Esophagus muscularis mucosa (tissue), 4 donors: ENCODE data around the gene CNTROB. TPM values are rescaled to one million over a fixed set of nuclear protein-coding genes. Genes with fewer than 3 reads are reported as not detected.

ENCODE experiments used
- DNase-seq: peaks from one replicate; pipeline ENCODE4 v3.0.0-alpha.2; 2017; ENCODE audit errors: extremely low spot score
- H3K27ac ChIP-seq, 4 donors: fragments of 200-600 bp; sonication (generic); replicated peaks in 1 of 4; 1 replicate in 3 of 4; 2 replicates in 1 of 4; pipeline ENCODE4 v1.5.1; 2016 to 2019; ENCODE audit warnings: mild to moderate bottlenecking in 1 of 4
- H3K27me3 ChIP-seq, 4 donors: fragments of 200-600 bp; sonication (generic); one replicate each; pipeline versions ENCODE4 v1.5.1 to v1.6.0; 2016 to 2019
- H3K36me3 ChIP-seq, 4 donors: fragments of 200-600 bp; sonication (generic); one replicate each; pipeline ENCODE4 v1.5.1; 2016 to 2019
- H3K4me1 ChIP-seq, 4 donors: fragments of 200-600 bp; sonication (generic); one replicate each; pipeline ENCODE4 v1.5.1; 2016 to 2019
- H3K4me3 ChIP-seq, 4 donors: fragments of 200-600 bp; sonication (generic); 1 replicate in 2 of 4; 2 replicates in 2 of 4; pipeline ENCODE4 v1.5.1; 2016 to 2019; ENCODE audit warnings: mild to moderate bottlenecking in 4 of 4, moderate library complexity in 1 of 4
- H3K9me3 ChIP-seq, 4 donors: fragments of 200-600 bp; sonication (generic); 1 replicate in 3 of 4; 2 replicates in 1 of 4; pipeline ENCODE4 v1.5.1; 2016 to 2019
- CTCF ChIP-seq, 3 experiments: fragments of 200-600 bp in 2 of 3; fragments of 450-650 bp in 1 of 3; sonication (generic) in 2 of 3; IDR thresholded peaks; one replicate each; pipeline ENCODE4 v1.5.1; 2017 to 2019; ENCODE audit warnings: antibody characterized with exemption in 3 of 3, mild to moderate bottlenecking in 2 of 3, moderate library complexity in 1 of 3
- EP300 ChIP-seq: sonication (generic); formaldehyde crosslinking; IDR thresholded peaks from one replicate; pipeline ENCODE4 v1.6.1; 2017; ENCODE audit warnings: antibody characterized with exemption
- POLR2A ChIP-seq: fragments of 450-650 bp; IDR thresholded peaks from one replicate; pipeline ENCODE4 v1.6.1; 2017; ENCODE audit warnings: antibody characterized with exemption, moderate library complexity, mild to moderate bottlenecking, low read depth
- POLR2AphosphoS5 ChIP-seq, 2 donors: sonication (generic); formaldehyde crosslinking; IDR thresholded peaks; one replicate each; pipeline ENCODE4 v1.6.1; 2017; ENCODE audit warnings: antibody characterized with exemption in 2 of 2
- WGBS: methylation state at CpG from one replicate; pipeline ENCODE4 v1.1.5; 2018; 5-methylcytosine and 5-hydroxymethylcytosine counted together
- intact Hi-C: fragments of 100-400 bp; cut with DNase I; formaldehyde crosslinking; loops from one replicate; pipeline ENCODE4 v1.15.1; 2023
- total RNA-seq, 4 donors: library from RNA; depleted of rRNA; stranded (reverse); fragments of >200 nt; gene quantifications; one replicate each; pipeline versions ENCODE4 v1.1.0 to v1.2.1, GENCODE V29; 2016

The CNTROB gene
- total RNA-seq, 4 donors from 2014 or later = 14.4 to 20.0 (median 16.9) TPM

DNA sequence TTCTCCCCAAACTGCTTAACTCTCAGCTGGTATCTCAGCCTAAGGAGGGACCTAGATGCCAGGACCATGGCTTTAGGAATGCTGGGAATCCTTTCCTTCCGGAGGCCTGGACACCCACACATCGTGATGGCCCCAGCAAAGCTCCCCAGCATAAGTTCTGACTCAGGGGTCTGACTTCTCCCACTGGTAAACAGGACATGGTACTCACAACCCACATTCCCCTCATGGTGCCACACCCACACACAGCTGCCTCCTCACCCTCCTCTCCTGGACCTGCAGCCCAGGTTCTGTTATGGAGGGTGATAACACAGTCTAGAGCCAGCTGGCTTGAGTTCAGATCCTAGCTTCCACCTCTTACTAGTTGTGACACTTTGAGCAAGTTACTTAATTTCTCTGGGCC lies 15.2 kb upstream of the CNTROB start:
- peak overlapping the region in 3 of 4 donors; percentile 62 to 84 (median 65) for H3K4me3 ChIP-seq
- intact Hi-C loops = no loop called here
- H3K9me3 ChIP-seq = no peaks in the 10 kb centered on the region
- WGBS = 70% methylated on average over 2 of the region's 2 CpGs
- DNase-seq = no peak
- peaks cover 24 to 29% (median 27%) of the 10 kb centered on the region in 4 donors for H3K4me1 ChIP-seq
- H3K27me3 ChIP-seq = no peaks in the 10 kb centered on the region
- TF ChIP-seq POLR2AphosphoS5 (IDR thresholded peaks at IDR 0.05) = no peak
- TF ChIP-seq POLR2A = no peak
- no peak for TF ChIP-seq CTCF (IDR thresholded peaks at IDR 0.05)
- no peak for TF ChIP-seq EP300
- H3K36me3 ChIP-seq = peaks cover 0 to 6% (median 2%) of the 10 kb centered on the region in 4 donors
- H3K27ac ChIP-seq = peak overlapping the region; percentile 92 to 95 (median 95)

DNA sequence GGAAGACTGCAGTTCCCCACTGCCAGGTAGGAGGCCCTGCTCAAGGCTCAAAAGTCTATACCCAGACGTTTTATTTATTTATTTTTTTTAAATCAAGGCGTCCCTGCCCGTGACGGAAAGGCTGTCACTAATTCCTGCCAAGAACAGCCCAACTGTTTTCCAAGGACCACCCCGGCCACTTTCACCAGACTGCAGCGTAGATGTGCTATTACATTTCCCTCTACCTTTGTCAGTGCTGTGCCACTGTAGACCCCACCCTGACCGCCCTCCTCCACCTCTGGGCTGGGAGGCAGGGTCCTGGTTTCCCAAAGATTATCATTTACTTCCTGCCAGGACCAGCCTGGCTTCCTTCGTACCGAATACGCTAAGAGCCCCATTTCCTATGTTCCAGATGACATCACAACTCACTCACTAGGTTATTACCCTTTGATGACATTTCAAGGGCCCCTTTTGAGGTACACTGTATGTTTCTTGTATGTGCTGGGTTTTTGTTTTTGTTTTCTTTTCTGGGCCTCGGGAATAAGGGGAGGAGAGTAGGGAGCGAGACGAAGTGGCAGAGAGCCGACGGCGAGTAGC lies 9.6 kb upstream of the CNTROB start:
- Histone ChIP-seq H3K9me3 (no peaks in the 10 kb centered on the region), H3K4me1 (peaks cover 6 to 17% (median 15%) of the 10 kb centered on the region in 4 donors), H3K27ac (peak overlapping the region; percentile 50 to 68 (median 56)), H3K36me3 (no peaks in the 10 kb centered on the region), H3K27me3 (no peaks in the 10 kb centered on the region), H3K4me3 (peak overlapping the region; percentile 53 to 63 (median 56))
- no peak for DNase-seq
- WGBS = 37% methylated on average over 16 of the region's 16 CpGs
- intact Hi-C loops = no loop called here
- TF ChIP-seq POLR2AphosphoS5 (IDR thresholded peaks at IDR 0.05) (no peak), POLR2A (no peak), CTCF (IDR thresholded peaks at IDR 0.05) (no peak), EP300 (no peak)

DNA sequence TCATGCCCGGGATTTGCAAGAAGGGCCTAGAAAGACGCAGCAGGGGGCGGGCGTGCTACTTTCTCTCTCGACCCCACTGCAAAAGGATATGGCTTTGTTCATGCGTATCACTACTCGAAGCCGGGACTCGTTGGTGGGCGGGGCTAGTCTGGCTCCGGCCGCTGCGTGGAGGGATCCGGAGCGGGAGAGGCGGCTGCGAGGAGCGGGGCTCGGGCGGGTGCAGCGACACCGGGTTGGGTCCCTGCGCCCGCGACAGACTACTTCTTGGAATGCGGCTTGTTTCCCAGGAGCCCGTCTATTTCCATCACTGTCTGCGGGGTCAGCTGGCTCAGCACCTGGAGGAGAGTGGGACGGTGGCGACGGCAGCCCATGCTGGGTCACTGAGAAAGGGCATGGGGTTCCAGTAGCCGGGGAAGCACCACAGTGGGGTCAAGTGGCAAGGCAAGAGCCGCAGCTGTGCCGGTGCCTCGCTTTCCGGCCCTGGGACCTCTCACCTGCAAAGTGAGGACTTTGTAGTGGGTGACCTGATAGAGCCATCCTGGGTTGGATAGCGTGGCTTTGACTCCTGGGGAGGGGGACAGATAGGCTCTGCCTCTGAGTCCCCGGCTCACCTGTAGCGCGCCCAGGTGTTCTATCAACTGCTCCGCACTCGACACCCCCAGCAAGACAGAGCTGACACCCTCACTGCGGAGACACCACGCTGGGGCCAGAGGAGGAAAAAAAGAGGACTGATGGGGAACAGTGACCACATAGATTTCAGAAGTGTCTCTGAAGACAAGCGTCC lies 9.0 kb upstream of the CNTROB start:
- 28% methylated on average over 44 of the region's 45 CpGs for WGBS
- H3K27me3 ChIP-seq = no peaks in the 10 kb centered on the region
- intact Hi-C loops = no loop called here
- peaks cover 6 to 17% (median 15%) of the 10 kb centered on the region in 4 donors for H3K4me1 ChIP-seq
- peak; percentile 96 for DNase-seq
- TF ChIP-seq POLR2AphosphoS5 (IDR thresholded peaks at IDR 0.05) (peak; percentile 84 to 85), EP300 (no peak)
- H3K4me3 ChIP-seq = peak overlapping the region; percentile 53 to 63 (median 56)
- H3K27ac ChIP-seq = peak overlapping the region; percentile 50 to 68 (median 56)
- no peaks in the 10 kb centered on the region for H3K36me3 ChIP-seq
- no peaks in the 10 kb centered on the region for H3K9me3 ChIP-seq

DNA sequence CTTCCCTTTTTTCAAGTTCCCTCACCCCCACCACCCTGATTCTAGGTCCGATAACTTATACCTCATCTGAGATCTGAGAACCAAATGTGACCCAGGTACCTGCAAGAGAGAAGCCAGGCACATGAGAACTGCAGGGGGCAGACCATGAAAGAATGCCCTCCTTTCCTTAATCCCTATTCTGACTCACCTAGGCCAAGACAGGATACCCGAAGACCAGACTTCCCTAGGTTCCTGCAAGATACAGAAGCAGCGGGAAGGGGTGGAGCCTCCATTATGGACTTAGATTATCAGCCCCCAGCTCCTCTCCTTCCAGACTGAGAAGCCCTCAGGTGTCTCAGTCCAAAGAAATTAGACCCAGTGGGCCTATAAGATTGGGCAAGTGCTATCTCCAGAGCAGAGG lies 4.4 kb upstream of the CNTROB start:
- DNase-seq = no peak
- Histone ChIP-seq H3K4me3 (no peak overlapping the region), H3K27me3 (peaks cover 0 to 20% (median 5%) of the 10 kb centered on the region in 4 donors), H3K4me1 (peaks cover 12 to 38% (median 36%) of the 10 kb centered on the region in 4 donors), H3K27ac (no peak overlapping the region), H3K9me3 (no peaks in the 10 kb centered on the region), H3K36me3 (peaks cover 0 to 9% (median 0%) of the 10 kb centered on the region in 4 donors)
- WGBS = 83% methylated on average over 3 of the region's 3 CpGs
- intact Hi-C loops = no loop called here
- TF ChIP-seq EP300 = no peak

DNA sequence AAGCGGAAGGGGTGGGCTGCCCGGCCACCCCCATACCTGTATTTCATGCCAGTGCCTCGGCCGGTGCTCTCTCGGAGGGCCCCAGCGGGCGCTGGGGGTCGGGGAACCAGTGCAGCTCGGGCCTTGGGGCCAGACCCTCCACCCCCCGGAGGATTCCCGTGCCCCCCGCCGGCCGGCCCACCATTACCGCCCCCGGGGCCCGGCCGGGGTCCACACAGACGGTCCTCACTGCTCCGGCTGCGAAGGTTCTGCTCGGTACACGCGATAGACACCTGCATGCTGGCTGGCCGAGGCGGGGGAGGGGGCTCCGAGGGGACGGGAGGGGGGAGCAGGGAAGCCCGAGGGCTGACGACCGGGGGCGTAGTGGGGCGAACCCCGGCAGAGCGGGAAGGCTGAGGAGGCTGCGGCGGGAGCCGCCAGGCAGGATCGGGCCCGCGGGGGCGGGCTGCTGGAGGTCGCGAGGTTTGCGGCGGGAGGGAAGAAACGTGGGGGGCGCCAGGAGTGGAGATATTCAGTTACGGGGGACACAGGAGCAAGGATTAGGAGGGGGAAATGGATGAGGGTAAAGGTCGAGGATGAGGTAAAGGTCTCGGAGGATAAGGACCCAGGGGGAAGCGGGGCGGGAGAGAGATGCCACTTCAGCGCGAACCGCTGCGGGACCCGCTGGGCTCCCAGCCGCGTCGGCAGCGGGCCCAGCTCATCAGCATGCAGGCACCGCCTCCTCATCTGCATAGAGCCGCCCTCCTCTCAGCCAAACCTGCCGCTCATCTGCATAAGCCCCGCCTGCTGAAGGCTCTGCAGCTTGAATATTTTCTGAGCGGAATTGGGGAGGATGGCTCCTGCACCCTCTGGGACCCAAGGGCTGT lies 2.6 kb upstream of the CNTROB start, which contains the start of gene KCNAB3:
Gene KCNAB3, minus strand, starts transcription at position 699 of the 866 bp plus-strand sequence. Its CDS starts 421 bp downstream, at position 278.
- Histone ChIP-seq H3K9me3 (no peaks in the 10 kb centered on the region), H3K4me1 (peaks cover 23 to 45% (median 45%) of the 10 kb centered on the region in 4 donors), H3K27me3 (peaks cover 0 to 20% (median 5%) of the 10 kb centered on the region in 4 donors), H3K27ac (no peak within 1 kb of the TSS), H3K4me3 (peak within 1 kb of the TSS; percentile 12 to 44 (median 25)), H3K36me3 (peaks cover 0 to 9% (median 1%) of the 10 kb centered on the region in 4 donors)
- intact Hi-C loops = no loop called here
- 35% methylated on average over 55 of the region's 67 CpGs for WGBS
- TF ChIP-seq POLR2A (no peak), POLR2AphosphoS5 (IDR thresholded peaks at IDR 0.05) (no peak)
- no peak for DNase-seq
